IPS-15b (cell line): Measurements from ENCODE around the gene STK24.

ENCODE experiments used
- H3K27me3 ChIP-seq: one replicate; pipeline ENCODE4 v1.6.1; 2013; ENCODE audit warnings: low read length; ENCODE audit not compliant: control insufficient read depth, insufficient read depth
- H3K36me3 ChIP-seq: one replicate; pipeline ENCODE4 v1.6.1; 2013; ENCODE audit warnings: low read length; ENCODE audit not compliant: control insufficient read depth, insufficient read depth
- H3K4me1 ChIP-seq: one replicate; pipeline ENCODE4 v1.6.1; 2013; ENCODE audit warnings: mild to moderate bottlenecking, low read length; ENCODE audit not compliant: control insufficient read depth, insufficient read depth
- H3K4me3 ChIP-seq: one replicate; pipeline ENCODE4 v1.5.1; 2013; ENCODE audit warnings: low read depth, low read length
- H3K9ac ChIP-seq: one replicate; pipeline ENCODE4 v1.6.1; 2013; ENCODE audit warnings: low read depth, mild to moderate bottlenecking, low read length
- H3K9me3 ChIP-seq: one replicate; pipeline ENCODE4 v1.6.1; 2013; ENCODE audit warnings: mild to moderate bottlenecking, low read length; ENCODE audit not compliant: control insufficient read depth, insufficient read depth

STK24 gene

DNA sequence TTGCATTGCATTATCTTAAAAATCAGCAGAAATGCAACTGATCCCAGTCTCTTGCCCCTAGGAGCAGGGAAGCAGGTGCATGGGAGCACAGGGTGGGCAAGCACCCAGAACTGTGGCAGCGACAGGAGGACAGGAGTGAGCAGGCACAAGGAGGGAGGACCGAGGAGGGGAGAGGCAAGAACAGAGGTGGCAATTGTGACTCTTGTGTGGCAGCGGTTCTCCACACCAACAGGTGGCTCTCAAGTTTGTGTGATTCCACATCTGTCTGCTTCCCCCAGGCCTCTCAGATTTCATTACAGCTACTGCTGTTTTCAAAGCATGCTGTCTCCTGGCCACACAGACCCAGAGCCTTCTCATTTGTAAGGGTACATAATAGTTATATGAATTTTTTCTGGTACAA is 108.5 kb downstream of the STK24 start:
- Histone ChIP-seq H3K9me3 (no peaks in the 10 kb centered on the region), H3K27me3 (no peaks in the 10 kb centered on the region), H3K4me3 (no peak overlapping the region), H3K9ac (no peak overlapping the region), H3K4me1 (no peaks in the 10 kb centered on the region), H3K36me3 (peaks cover 24% of the 10 kb centered on the region)

DNA sequence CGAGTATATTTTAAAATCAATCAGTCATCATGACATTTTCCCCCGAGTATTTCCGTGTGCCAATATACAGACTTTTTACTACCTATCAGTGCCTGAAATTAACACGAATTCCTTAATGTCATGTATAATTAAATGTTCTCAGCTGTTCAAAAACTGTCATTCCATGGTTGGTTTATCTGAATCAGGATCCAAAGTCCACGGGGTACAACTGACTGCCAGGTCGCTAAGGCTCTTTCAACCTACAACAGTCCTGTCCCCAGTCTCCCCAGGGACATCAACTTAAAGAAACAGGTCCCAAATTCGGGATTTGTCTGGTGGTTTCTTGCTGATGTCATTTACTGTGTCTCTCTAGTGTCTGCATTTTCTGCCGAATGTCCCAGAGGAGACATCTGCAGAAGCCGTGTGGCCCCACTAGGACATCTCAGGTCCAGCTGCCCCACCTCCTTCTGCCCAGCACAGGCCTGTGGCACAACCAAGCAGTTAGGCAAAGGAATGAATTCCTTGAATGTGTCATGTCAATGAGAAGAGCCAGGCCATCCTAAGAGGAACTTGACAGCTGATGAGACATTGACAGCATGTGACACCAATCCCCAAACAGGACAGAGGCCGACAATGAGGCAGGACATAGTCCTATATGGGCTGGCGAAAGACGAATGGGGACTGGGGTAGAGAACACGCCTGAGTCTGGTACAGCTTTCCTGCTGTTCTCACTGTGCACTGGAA is 109.5 kb downstream of the STK24 start:
- Histone ChIP-seq H3K9ac (no peak overlapping the region), H3K27me3 (no peaks in the 10 kb centered on the region), H3K4me3 (no peak overlapping the region), H3K4me1 (no peaks in the 10 kb centered on the region), H3K9me3 (no peaks in the 10 kb centered on the region), H3K36me3 (peaks cover 26% of the 10 kb centered on the region)

DNA sequence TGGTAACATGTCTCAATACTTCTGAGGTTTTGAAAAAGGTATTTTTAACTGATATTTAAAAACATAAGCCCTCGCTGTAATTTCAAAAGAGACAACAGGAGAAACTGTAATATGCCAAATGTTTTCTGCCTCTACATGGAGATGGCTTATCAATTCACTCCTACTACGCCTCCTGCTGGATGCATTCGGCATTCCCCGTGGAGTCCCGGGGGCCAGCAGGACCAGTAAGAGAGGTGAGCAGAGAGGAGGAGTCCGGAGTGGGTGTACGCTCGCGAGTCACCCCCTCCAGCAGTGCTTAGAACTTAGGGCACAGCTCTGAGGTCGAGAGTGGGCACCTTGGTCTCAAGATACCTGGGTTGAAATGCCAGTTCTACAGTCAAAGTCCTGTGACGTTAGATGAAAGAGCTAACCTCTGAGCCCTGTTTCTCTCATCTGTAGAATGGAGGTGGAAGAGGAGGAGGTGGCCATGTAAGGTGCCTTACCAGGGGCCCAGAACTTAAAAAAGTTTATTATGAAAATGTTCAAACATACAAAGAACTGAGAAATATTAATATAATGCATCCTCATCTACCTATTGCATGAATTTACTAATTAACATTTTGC is 110.2 kb downstream of the STK24 start:
- H3K9me3 ChIP-seq = no peaks in the 10 kb centered on the region
- no peaks in the 10 kb centered on the region for H3K4me1 ChIP-seq
- no peaks in the 10 kb centered on the region for H3K27me3 ChIP-seq
- peaks cover 23% of the 10 kb centered on the region for H3K36me3 ChIP-seq
- no peak overlapping the region for H3K9ac ChIP-seq
- H3K4me3 ChIP-seq = no peak overlapping the region

DNA sequence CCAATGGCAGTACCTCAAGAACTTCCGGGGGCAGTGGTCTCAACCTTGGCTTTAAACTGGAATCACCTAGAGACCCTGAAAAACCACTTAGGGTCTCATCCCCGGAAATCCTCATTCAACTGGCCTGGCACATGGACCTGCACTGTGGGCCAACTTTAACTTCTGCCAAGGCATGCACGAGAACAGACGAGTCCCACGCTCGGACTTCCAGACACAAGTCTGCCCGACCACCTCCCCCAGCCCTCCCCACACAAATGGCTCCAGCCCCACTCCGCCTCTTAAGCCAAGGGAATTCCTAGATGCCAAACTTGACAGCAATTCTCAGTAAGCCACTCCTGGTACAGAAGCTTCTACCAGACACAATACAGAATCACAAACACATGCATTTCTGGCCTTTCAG is 114.0 kb downstream of the STK24 start:
- H3K4me1 ChIP-seq = no peaks in the 10 kb centered on the region
- H3K27me3 ChIP-seq = no peaks in the 10 kb centered on the region
- no peaks in the 10 kb centered on the region for H3K9me3 ChIP-seq
- no peak overlapping the region for H3K4me3 ChIP-seq
- H3K36me3 ChIP-seq = peaks cover 32% of the 10 kb centered on the region
- H3K9ac ChIP-seq = no peak overlapping the region

DNA sequence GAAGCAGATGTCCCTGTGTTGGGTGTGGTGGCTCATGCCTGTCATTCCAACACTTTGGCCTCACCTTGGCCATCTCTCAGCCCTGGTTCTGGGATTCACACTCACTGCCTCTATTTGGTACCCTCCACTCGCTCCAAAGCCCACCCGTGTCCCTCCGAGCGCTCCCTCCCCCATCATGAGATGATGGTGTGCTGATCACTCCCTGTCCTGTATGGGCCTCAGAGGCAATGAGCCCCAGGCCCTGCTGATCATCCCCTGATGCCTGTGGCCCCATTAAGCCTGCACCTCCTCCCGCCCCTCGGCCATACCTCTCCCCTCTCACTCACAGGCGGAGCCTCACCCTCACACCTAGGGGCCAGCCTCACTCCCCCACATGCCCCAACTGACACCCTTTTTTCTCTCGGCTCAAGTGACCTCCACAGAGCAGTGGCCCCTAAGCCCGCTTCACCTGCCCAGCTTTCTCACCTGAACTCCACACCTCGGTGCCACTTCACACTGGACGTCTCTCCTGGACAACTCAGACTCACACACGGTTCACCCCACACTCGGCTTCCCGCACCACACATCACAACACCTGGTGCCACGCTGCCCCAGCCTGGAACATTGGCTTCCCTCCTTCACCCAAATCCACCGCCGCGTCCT is 114.5 kb downstream of the STK24 start:
- Histone ChIP-seq H3K9me3 (no peaks in the 10 kb centered on the region), H3K36me3 (peaks cover 34% of the 10 kb centered on the region), H3K4me1 (no peaks in the 10 kb centered on the region), H3K9ac (no peak overlapping the region), H3K4me3 (no peak overlapping the region), H3K27me3 (no peaks in the 10 kb centered on the region)

DNA sequence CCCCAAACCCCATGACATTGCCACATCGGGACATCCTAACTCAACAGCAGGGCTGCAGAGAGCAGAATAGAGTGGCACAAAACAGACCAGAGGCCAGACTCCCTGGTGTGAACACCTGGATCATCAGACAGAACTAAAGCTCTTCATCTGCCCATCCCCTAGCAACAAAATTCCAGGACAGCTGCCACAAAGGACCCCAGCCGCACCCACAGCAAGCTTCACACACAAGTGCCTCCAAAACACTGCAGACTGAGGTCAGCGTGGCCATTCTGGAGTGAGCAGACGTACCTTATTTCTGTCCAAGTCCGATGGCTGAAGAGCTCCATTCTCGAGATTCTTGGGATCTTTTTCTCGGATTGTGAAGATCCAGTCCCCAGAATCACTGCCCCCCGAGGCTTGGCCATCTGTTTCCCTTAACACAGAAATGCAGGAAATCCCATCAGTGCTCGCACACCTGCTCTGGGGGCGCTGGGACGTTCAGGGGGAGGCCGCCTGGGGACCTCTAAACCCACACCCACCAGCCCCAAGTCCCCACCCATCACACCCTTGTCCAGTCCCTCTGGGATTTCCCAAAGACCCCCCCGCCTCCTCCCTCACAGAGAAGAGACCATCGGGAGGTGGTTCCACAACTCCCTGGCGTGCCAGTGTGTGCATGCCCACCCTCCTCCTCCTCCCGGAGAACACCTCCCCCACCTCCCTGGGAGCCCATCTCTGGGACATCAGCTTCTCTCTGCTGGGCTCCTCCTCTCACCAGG is 115.2 kb downstream of the STK24 start:
- no peaks in the 10 kb centered on the region for H3K9me3 ChIP-seq
- peaks cover 34% of the 10 kb centered on the region for H3K36me3 ChIP-seq
- H3K9ac ChIP-seq = no peak overlapping the region
- no peaks in the 10 kb centered on the region for H3K27me3 ChIP-seq
- no peak overlapping the region for H3K4me3 ChIP-seq
- no peaks in the 10 kb centered on the region for H3K4me1 ChIP-seq

DNA sequence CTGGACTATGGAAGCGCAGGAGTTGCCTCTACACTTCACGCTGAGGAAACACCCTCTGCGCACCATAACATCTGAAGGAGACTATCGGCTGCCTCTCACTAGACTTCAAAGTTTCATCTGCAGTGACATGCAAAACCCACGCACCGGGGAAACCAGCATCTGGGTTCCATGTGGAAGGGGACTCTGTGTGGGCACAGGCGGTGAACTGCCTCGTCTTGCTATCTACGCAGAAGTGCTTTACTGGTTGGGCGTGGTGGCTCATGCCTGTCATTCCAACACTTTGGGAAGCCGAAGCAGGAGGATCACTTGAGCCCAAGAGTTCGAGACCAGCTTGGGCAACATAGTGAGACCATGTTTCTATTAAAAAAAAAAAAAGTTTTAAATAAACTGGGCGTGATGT is 116.4 kb downstream of the STK24 start:
- H3K9ac ChIP-seq = no peak overlapping the region
- no peak overlapping the region for H3K4me3 ChIP-seq
- H3K36me3 ChIP-seq = peaks cover 36% of the 10 kb centered on the region
- H3K27me3 ChIP-seq = no peaks in the 10 kb centered on the region
- no peaks in the 10 kb centered on the region for H3K9me3 ChIP-seq
- no peaks in the 10 kb centered on the region for H3K4me1 ChIP-seq

DNA sequence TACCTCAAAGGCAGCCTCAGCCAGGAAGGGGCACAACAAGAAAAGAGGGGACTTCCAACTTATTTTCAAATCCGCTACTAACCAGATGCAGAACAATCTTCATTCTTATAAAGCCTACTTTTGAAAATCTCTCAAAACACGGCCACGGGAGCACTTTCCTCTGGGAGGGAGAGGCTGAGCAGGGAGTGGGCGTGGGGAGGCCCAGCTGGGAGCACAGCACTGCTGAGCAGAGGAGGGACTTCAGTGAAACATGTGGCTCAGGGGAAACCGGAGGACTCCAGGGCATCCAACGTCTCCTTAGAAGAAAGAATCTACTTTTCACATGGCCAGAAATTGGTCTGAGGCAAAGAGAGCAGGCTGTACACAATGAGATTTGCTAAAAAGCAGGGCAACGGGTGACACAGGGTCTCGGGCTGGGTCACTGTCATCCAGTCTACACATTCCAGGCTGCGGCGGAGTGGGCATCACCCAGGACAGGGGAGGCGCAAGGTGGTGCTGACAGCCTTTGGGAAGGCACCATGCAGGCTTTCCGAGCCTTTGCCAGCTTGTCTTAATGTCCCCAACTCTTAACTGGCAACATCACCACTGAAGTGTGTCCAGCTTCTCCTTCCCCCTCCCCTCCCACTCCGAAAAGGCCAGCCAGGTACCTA is 117.1 kb downstream of the STK24 start:
- Histone ChIP-seq H3K27me3 (no peaks in the 10 kb centered on the region), H3K4me1 (no peaks in the 10 kb centered on the region), H3K36me3 (peaks cover 36% of the 10 kb centered on the region), H3K9me3 (no peaks in the 10 kb centered on the region), H3K9ac (no peak overlapping the region), H3K4me3 (no peak overlapping the region)

DNA sequence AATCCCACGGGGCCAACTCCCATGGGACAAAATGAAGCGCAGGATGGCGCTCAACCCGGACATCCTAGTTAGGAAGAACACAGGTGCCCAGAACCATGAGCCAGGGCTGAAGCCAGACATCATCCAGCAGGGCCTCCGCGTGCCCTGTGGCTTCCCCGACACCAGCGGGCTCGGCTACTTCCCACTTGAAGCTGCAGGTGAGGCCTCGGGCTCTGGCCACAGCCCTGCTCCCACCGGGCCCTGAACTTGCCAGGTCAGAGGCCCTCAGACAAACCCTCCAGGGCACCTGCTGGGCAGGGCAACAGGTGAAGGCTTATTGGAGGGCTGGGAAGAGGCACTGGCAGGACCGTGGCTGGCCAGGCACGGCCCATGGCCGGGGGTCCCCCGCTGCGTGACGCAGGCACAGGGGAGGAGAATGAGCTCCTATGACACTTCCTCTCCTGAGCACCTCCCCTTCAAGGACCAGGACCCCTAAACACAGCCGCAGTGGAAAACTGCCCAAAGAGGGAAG is 117.7 kb downstream of the STK24 start:
- Histone ChIP-seq H3K9me3 (no peaks in the 10 kb centered on the region), H3K4me1 (no peaks in the 10 kb centered on the region), H3K36me3 (peaks cover 36% of the 10 kb centered on the region), H3K4me3 (no peak overlapping the region), H3K9ac (no peak overlapping the region), H3K27me3 (no peaks in the 10 kb centered on the region)

DNA sequence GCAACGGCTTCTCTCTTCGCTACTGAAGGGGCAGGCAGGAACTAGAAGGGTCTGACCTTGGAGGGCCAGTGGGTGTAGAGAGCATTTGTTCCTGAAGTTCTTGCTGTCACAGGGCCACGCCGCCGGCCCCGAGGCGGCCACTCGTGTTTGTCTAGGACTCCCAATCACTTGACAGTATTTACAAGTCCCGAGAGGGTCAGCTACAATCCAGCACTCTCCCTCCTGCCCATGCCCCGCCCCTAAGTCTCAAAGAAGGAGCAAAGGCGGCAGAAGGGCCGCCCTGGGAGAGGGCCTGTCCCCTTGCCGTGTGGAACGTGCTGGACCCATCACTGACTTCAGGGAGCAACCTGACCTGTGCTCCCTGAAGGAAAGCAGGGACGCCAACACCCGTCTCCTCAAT is 118.5 kb downstream of the STK24 start:
- H3K9ac ChIP-seq = no peak overlapping the region
- H3K4me1 ChIP-seq = no peaks in the 10 kb centered on the region
- H3K36me3 ChIP-seq = peaks cover 30% of the 10 kb centered on the region
- H3K9me3 ChIP-seq = no peaks in the 10 kb centered on the region
- no peak overlapping the region for H3K4me3 ChIP-seq
- no peaks in the 10 kb centered on the region for H3K27me3 ChIP-seq

DNA sequence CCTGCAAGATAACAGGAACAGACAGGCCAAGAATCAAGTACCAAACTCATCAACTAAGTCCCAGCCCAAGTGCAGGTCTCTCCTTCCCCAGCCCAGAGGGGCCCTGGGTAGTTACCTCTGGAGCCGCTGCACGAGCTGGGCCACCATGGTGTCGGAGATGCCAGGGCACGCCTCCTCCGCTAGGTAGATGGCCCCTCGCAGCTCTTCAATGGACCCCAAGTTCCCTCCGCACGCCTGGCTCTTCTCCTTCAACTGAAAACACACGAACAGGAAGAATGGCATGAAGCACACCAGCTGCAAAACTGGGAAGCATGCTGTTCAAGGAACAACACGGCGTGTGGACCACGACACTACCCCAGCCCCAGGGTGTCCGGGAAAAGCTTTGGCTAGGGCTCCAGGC is 119.9 kb downstream of the STK24 start:
- H3K4me3 ChIP-seq = no peak overlapping the region
- no peaks in the 10 kb centered on the region for H3K9me3 ChIP-seq
- no peaks in the 10 kb centered on the region for H3K27me3 ChIP-seq
- peaks cover 21% of the 10 kb centered on the region for H3K36me3 ChIP-seq
- H3K4me1 ChIP-seq = no peaks in the 10 kb centered on the region
- no peak overlapping the region for H3K9ac ChIP-seq
